ENCODE data around the gene TMEM108.

Gene TMEM108

DNA sequence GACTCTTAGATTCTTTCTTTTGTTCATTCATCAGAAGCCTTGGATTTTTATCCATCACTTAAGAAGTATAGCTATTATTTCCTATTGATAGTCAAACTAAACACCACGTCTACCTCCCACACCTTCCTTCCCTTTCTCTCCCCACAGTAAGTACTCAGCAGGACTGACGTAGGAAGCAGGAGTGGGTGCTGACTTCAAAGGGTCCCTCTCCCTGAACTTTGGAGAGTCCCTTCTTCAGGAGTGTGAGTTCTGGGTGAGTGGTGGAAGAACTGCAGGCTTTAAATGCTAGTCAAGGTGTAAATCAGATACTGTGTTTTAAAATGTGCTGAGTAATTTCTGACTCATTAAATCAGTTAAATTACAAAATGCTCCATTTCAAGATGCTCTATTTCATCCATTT, 235.2 kb downstream of the TMEM108 start:
- in situ Hi-C loops (cut with HindIII; ENCODE audit: low sequenced_read_pairs) = no loop called here
- no peak for DNase-seq (ENCODE audit: low read depth, low spot score)
- H3K4me3 ChIP-seq (ENCODE audit: low read depth, low read length) = no peak overlapping the region
- TF ChIP-seq, protein P1, sequence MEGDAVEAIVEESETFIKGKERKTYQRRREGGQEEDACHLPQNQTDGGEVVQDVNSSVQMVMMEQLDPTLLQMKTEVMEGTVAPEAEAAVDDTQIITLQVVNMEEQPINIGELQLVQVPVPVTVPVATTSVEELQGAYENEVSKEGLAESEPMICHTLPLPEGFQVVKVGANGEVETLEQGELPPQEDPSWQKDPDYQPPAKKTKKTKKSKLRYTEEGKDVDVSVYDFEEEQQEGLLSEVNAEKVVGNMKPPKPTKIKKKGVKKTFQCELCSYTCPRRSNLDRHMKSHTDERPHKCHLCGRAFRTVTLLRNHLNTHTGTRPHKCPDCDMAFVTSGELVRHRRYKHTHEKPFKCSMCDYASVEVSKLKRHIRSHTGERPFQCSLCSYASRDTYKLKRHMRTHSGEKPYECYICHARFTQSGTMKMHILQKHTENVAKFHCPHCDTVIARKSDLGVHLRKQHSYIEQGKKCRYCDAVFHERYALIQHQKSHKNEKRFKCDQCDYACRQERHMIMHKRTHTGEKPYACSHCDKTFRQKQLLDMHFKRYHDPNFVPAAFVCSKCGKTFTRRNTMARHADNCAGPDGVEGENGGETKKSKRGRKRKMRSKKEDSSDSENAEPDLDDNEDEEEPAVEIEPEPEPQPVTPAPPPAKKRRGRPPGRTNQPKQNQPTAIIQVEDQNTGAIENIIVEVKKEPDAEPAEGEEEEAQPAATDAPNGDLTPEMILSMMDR (IDR thresholded peaks at IDR 0.05; ENCODE audit: low read depth, low read length) = no peak

- no peak for DNase-seq (ENCODE audit: low read depth, low spot score)
- TF ChIP-seq, protein P1 (IDR thresholded peaks at IDR 0.05; ENCODE audit: low read depth, low read length) = no peak
- in situ Hi-C loops (cut with HindIII; ENCODE audit: low sequenced_read_pairs) = no loop called here
- H3K4me3 ChIP-seq (ENCODE audit: low read depth, low read length) = no peak overlapping the region
Measured at GRCh38 chr3:133274477-133274876, 236.3 kb downstream of the TMEM108 start.

DNA sequence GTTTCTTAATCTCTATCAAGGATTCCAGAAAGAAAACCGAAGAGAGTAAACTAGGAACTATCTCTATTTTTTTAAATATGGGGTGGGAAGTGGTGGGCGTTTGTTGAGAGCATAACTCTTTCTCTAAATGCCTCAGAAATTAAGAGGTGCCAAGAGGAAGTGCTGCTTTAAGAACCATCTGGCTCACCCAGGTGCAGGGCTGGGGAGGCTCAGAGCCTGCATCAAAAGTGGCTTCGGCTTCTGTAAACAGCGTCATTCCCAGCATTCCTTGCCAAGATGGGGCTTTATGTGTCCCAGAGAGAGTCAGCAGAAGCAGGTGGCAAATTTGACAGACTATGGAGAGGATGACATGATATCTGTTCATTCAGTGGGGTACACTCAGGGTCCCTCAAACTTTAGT, 238.4 kb downstream of the TMEM108 start:
- DNase-seq (ENCODE audit: low read depth, low spot score) = no peak
- in situ Hi-C loops (cut with HindIII; ENCODE audit: low sequenced_read_pairs) = no loop called here

GRCh38 chr3:133277813-133278212, 239.6 kb downstream of the TMEM108 start:
- H3K4me3 ChIP-seq (ENCODE audit: low read depth, low read length) = no peak overlapping the region
- in situ Hi-C loops (cut with HindIII; ENCODE audit: low sequenced_read_pairs) = no loop called here
- DNase-seq (ENCODE audit: low read depth, low spot score) = peak; percentile 63
- TF ChIP-seq, protein P1 (IDR thresholded peaks at IDR 0.05; ENCODE audit: low read depth, low read length) = no peak

More for the DNA sequence above, 238.4 kb downstream of the TMEM108 start:
- TF ChIP-seq, protein P1 (IDR thresholded peaks at IDR 0.05; ENCODE audit: low read depth, low read length) = no peak
- H3K4me3 ChIP-seq (ENCODE audit: low read depth, low read length) = no peak overlapping the region

DNA sequence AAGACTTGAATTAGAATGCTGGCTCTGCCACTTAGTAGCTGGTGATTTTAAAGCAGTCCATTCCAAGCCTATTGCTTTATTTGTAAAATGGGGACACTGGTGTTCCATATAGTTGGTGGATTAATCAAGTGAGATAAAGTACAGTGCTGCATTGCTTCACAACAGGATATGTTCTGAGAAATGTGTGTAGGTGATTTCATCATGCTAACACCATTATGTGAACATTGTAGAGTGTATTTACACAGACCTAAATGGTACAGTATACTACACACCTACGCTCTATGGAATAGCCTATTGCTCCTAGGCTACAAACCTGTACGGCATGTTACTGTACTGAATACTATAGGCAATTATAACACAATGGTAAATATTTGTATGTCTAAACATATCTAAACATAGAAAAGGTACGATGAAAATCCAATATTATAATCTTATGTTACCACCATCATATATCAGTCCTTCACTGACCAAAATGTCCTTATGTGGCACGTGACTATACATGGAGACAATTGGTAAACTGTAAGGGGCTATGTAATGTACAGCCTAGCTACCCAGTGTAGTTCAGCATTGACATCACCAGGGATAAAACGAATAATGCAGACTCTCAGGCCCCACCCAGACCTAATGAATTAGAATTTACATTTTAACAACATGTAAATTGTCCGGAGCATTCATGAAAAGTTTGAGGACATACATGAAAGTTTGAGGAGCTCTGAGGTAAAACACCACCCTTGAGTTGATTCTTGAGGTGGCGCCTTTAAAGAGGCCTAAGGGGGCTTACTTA, 240.3 kb downstream of the TMEM108 start:
- in situ Hi-C loops (cut with HindIII; ENCODE audit: low sequenced_read_pairs) = no loop called here
- no peak for DNase-seq (ENCODE audit: low read depth, low spot score)
- no peak overlapping the region for H3K4me3 ChIP-seq (ENCODE audit: low read depth, low read length)
- TF ChIP-seq, protein P1 (IDR thresholded peaks at IDR 0.05; ENCODE audit: low read depth, low read length) = no peak

DNA sequence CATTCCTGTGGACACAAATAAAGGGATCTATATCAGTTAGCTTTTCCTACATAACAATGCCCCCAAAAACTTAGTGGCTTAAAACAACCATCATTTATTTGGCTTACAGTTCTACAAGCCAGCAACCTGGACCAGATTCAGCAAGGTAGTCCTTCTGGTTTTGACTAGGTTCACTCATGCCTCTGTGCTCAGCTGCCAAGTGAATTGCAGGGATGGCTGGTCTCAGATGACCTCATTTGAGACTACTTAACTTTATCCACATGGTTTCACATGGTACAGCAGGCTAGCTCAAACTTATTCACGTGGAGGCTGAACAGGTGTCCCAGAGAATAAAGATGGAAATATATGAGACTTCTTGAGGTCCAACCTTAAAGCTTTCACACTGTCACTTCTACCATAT, 242.4 kb downstream of the TMEM108 start:
- H3K4me3 ChIP-seq (ENCODE audit: low read depth, low read length) = no peak overlapping the region
- DNase-seq (ENCODE audit: low read depth, low spot score) = no peak
- in situ Hi-C loops (cut with HindIII; ENCODE audit: low sequenced_read_pairs) = no loop called here
- TF ChIP-seq, protein P1 (IDR thresholded peaks at IDR 0.05; ENCODE audit: low read depth, low read length) = no peak

Data from astrocyte of the spinal cord (primary cell).